T-cell (primary cell): ENCODE data around the gene ALDH5A1. TPM values are rescaled to one million over a fixed set of nuclear protein-coding genes. Genes with fewer than 3 reads are reported as not detected.
"Not testable (repeated sequence)": the region's sequence is repeated elsewhere in the genome, so short reads cannot be mapped to it uniquely, and the experiment has no call there.

Source experiments
- ATAC-seq, 4 experiments: fragments of 200-7000 bp in 3 of 4; fragments of 150-1000 bp in 1 of 4; cut with Tn5 transposase; replicated peaks in 1 of 4; 1 replicate in 3 of 4; 2 replicates in 1 of 4; pipeline ENCODE4 v1.10.0; 2021; ENCODE audit warnings: moderate library complexity in 3 of 4, mild to moderate bottlenecking in 2 of 4, moderate number of reproducible peaks in 1 of 4
- CTCF ChIA-PET, 2 donors: fragments of 300-600 bp; sonication (Branson Sonifier 250); formaldehyde crosslinking; loops; one replicate each; lab custom pipeline; 2022; ENCODE audit warnings: antibody characterized with exemption in 2 of 2; lab: Charles Lee
- POLR2A ChIA-PET, 2 donors: fragments of 300-600 bp; sonication (Branson Sonifier 250); formaldehyde crosslinking; loops; one replicate each; lab custom pipeline; 2022; ENCODE audit warnings: antibody characterized with exemption in 2 of 2; lab: Charles Lee
- DNase-seq, 35 experiments: peaks; one replicate each; pipeline versions ENCODE4 v3.0.0 to v3.0.0-alpha.2; 2013 to 2023
- H3K27ac ChIP-seq: one replicate; pipeline ENCODE4 v1.5.1; 2013; ENCODE audit warnings: low read length
- H3K27me3 ChIP-seq, 2 experiments: replicated peaks in 1 of 2; 1 replicate in 1 of 2; 2 replicates in 1 of 2; pipeline versions ENCODE4 v1.6.1 to v1.7.0; 2013; ENCODE audit warnings: low read length in 1 of 2, mixed read lengths in 1 of 2; ENCODE audit not compliant: control insufficient read depth in 2 of 2, insufficient read depth in 2 of 2; ENCODE audit errors: extremely low read depth in 1 of 2
- H3K36me3 ChIP-seq, 2 donors: 1 replicate in 1 of 2; 2 replicates in 1 of 2; pipeline versions ENCODE4 v1.6.1 to v1.7.0; 2013; ENCODE audit warnings: low read length in 1 of 2; ENCODE audit not compliant: control insufficient read depth in 2 of 2, insufficient read depth in 1 of 2; ENCODE audit errors: extremely low read depth in 1 of 2
- H3K4me1 ChIP-seq, 2 experiments: 1 replicate in 1 of 2; 2 replicates in 1 of 2; pipeline versions ENCODE4 v1.6.1 to v1.7.0; 2013; ENCODE audit warnings: low read length in 2 of 2, mixed read lengths in 1 of 2; ENCODE audit not compliant: insufficient read depth in 2 of 2, control insufficient read depth in 1 of 2; ENCODE audit errors: extremely low read depth in 1 of 2
- H3K4me3 ChIP-seq, 2 donors: 1 replicate in 1 of 2; 2 replicates in 1 of 2; pipeline versions ENCODE4 v1.5.1 to v1.7.0; 2013; ENCODE audit warnings: mild to moderate bottlenecking in 2 of 2, low read length in 1 of 2, moderate library complexity in 1 of 2; ENCODE audit not compliant: control insufficient read depth in 1 of 2; ENCODE audit errors: extremely low read depth in 1 of 2
- H3K9me3 ChIP-seq: 2 replicates; pipeline ENCODE4 v1.7.0; 2013
- H3K27ac Mint-ChIP-seq, 2 donors: one replicate each; pipeline ENCODE4 v1.8.0; 2020 to 2021; ENCODE audit warnings: mild to moderate bottlenecking in 2 of 2, mixed read lengths in 2 of 2
- H3K27me3 Mint-ChIP-seq, 2 donors: one replicate each; pipeline ENCODE4 v1.8.0; 2021 to 2022; ENCODE audit warnings: mixed read lengths in 2 of 2
- H3K36me3 Mint-ChIP-seq: one replicate; pipeline ENCODE4 v1.8.0; 2021; ENCODE audit warnings: mixed read lengths
- H3K4me1 Mint-ChIP-seq, 3 donors: one replicate each; pipeline ENCODE4 v1.8.0; 2020 to 2022; ENCODE audit warnings: mixed read lengths in 3 of 3, mild to moderate bottlenecking in 1 of 3
- H3K4me3 Mint-ChIP-seq, 3 donors: one replicate each; pipeline ENCODE4 v1.8.0; 2020 to 2022; ENCODE audit warnings: mild to moderate bottlenecking in 3 of 3, mixed read lengths in 3 of 3, moderate library complexity in 3 of 3
- H3K9me3 Mint-ChIP-seq, 3 donors: one replicate each; pipeline ENCODE4 v1.8.0; 2020 to 2022; ENCODE audit warnings: mixed read lengths in 3 of 3
- WGBS: methylation state at CpG from one replicate; pipeline ENCODE4 v1.1.5; 2013; ENCODE audit warnings: missing lambda C conversion rate; ENCODE audit not compliant: insufficient coverage; 5-methylcytosine and 5-hydroxymethylcytosine counted together
- total RNA-seq, 35 experiments: library from RNA in 6 of 35; stranded (reverse) in 6 of 35; fragments of 120-200 nt in 1 of 35; gene quantifications; one replicate each; pipeline versions ENCODE4 v1.2.1 to v1.2.4 and lab custom pipeline; 2013 to 2026

The ALDH5A1 gene
- total RNA-seq, 5 donors from 2014 or later (not counting 1 experiment from before 2014, with no cell fraction given): 4.8 to 15.2 (median 11.7) TPM

DNA sequence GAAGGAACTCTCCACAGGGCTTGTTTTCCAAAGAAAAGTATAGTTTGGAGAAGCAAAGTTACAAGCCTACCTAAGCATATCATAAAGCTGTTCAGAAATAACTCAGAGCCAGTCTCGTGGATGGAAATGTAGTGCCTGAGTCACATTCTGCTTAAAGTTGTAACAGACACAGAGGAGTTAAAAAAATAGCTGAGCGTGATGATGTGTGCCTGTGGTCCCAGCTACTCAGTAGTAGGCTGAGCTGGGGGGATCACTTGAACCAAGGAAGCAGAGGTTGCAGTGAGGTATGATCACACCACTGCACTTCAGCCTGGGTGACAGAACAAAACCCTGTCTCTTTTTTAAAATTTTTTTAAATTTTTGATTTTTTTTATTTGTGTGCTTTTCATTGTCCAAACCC is 6.6 kb downstream of the ALDH5A1 start:
- ChIA-PET POLR2A (no interaction called here), CTCF (no interaction called here)
- Histone ChIP-seq H3K36me3 (peaks cover 4 to 30% of the 10 kb centered on the region in 2 donors), H3K4me3 (no peak overlapping the region), H3K27ac (no peak overlapping the region), H3K27me3 (no peaks in the 10 kb centered on the region), H3K4me1 (no peaks in the 10 kb centered on the region), H3K9me3 (no peaks in the 10 kb centered on the region)
- peaks cover 6 to 25% (median 12%) of the 10 kb centered on the region in 3 donors for H3K4me1 Mint-ChIP-seq
- no peaks in the 10 kb centered on the region for H3K27me3 Mint-ChIP-seq
- DNase-seq: no peak
- H3K36me3 Mint-ChIP-seq: peaks cover 46% of the 10 kb centered on the region
- H3K27ac Mint-ChIP-seq: no peak overlapping the region
- WGBS: 55% methylated on average over 1 of the region's 2 CpGs
- H3K9me3 Mint-ChIP-seq: peaks cover 0 to 9% (median 2%) of the 10 kb centered on the region in 3 donors
- no peak overlapping the region for H3K4me3 Mint-ChIP-seq
- no peak for ATAC-seq

DNA sequence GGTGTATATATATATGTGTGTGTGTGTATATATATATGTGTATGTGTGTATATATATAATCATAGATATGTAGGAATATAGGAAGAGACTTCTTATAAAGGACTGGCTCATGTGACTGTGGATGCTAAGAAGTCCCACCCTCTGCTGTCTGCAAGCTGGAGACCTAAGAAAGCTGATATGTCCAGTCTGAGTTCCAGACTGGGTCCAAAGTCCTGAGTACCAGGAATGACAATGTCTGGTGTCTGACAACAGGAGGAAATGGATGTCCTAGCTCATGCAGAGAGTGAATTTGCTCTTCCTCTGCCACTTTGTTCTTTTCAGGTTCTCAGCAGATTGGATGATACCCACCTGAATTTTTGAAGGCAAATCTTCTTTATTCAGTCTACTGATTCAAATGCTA is 7.1 kb downstream of the ALDH5A1 start:
- ATAC-seq: no peak
- Histone ChIP-seq H3K27ac (no peak overlapping the region), H3K4me1 (no peaks in the 10 kb centered on the region), H3K36me3 (peaks cover 4 to 30% of the 10 kb centered on the region in 2 donors), H3K4me3 (no peak overlapping the region), H3K9me3 (no peaks in the 10 kb centered on the region), H3K27me3 (no peaks in the 10 kb centered on the region)
- no peak overlapping the region for H3K27ac Mint-ChIP-seq
- peaks cover 0 to 4% (median 2%) of the 10 kb centered on the region in 3 donors for H3K9me3 Mint-ChIP-seq
- CTCF ChIA-PET: no interaction called here
- no peak for DNase-seq
- no peak overlapping the region for H3K4me3 Mint-ChIP-seq
- no peaks in the 10 kb centered on the region for H3K27me3 Mint-ChIP-seq
- H3K4me1 Mint-ChIP-seq: peaks cover 4 to 24% (median 12%) of the 10 kb centered on the region in 3 donors
- peaks cover 44% of the 10 kb centered on the region for H3K36me3 Mint-ChIP-seq
- POLR2A ChIA-PET: no interaction called here

DNA sequence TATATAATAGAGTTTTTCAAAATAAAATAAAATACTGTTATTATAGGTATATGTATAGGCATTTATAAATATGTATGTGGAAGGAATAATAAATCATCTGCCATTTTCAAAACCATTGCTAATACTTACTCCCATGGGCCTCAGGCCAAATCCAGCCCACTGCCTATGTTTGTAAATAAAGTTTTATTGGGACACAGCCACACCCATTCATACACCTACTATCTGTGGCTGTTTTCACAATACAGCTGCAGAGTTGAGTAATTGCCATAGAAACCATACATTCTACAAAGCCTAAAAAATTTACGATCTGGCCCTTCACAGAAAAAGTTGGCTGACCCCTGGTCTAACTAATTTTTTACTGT is 9.5 kb downstream of the ALDH5A1 start:
- no peak overlapping the region for H3K4me3 ChIP-seq
- H3K4me1 Mint-ChIP-seq: peaks cover 4 to 17% (median 15%) of the 10 kb centered on the region in 3 donors
- no peaks in the 10 kb centered on the region for H3K9me3 Mint-ChIP-seq
- H3K27me3 Mint-ChIP-seq: no peaks in the 10 kb centered on the region
- POLR2A ChIA-PET: no interaction called here
- peaks cover 54% of the 10 kb centered on the region for H3K36me3 Mint-ChIP-seq
- 100% methylated on average over 1 of the region's 1 CpG for WGBS
- no peak overlapping the region for H3K27ac Mint-ChIP-seq
- H3K36me3 ChIP-seq: peaks cover 4 to 30% of the 10 kb centered on the region in 2 donors
- H3K4me3 Mint-ChIP-seq: no peak overlapping the region
- ATAC-seq (no peak), DNase-seq (no peak)
- no peaks in the 10 kb centered on the region for H3K9me3 ChIP-seq
- H3K27me3 ChIP-seq: no peaks in the 10 kb centered on the region
- CTCF ChIA-PET: no interaction called here
- no peaks in the 10 kb centered on the region for H3K4me1 ChIP-seq
- no peak overlapping the region for H3K27ac ChIP-seq

DNA sequence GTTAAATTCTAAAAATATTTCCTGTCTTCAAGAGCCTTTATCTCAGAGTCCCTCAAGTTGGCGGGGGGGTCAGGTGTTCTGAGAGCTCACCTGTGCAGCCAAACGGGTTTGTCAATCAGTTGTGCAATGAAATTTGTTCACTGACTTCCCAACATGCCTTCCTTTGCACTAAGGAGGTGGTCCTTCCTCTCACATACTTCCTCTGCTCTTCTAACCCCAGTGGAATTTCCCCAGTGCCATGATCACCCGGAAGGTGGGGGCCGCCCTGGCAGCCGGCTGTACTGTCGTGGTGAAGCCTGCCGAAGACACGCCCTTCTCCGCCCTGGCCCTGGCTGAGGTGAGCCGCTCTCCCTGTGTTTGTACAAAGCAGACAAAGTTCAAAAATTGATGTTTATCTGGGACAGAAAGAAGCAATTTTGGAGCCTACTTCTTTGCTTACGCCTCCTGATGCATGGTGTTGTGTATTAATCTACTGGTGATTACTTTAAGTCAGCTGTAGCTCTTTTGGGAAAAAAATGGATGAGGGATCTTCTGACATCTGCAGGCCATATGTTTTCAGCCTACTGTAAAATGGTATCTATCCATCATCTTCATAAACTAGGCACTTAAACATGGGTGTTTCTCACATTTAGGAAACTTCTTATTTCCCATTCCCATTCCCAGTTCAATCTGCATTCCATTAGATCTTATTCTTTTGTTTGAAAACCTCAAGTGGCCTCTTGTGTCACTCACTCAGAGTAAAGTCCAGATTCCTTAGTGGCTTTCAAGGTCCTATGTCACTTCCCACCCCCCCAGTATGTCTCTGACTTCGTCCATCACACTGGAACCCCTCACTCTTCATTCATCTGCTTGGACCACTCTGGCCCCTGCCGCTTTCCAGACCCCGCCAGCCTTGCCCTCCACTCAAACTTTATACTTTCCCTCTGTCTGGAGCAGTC is 10.1 kb downstream of the ALDH5A1 start:
- Mint-ChIP-seq H3K9me3 (no peaks in the 10 kb centered on the region), H3K4me1 (peaks cover 9 to 20% (median 16%) of the 10 kb centered on the region in 3 donors), H3K36me3 (peaks cover 61% of the 10 kb centered on the region), H3K27me3 (no peaks in the 10 kb centered on the region), H3K4me3 (no peak overlapping the region), H3K27ac (no peak overlapping the region)
- Histone ChIP-seq H3K4me3 (no peak overlapping the region), H3K9me3 (no peaks in the 10 kb centered on the region), H3K27ac (no peak overlapping the region), H3K4me1 (no peaks in the 10 kb centered on the region), H3K27me3 (no peaks in the 10 kb centered on the region), H3K36me3 (peaks cover 4 to 30% of the 10 kb centered on the region in 2 donors)
- 88% methylated on average over 13 of the region's 14 CpGs for WGBS
- no peak for DNase-seq
- CTCF ChIA-PET: interaction anchor here in 1 of 2 donors (0.6 kb wide), 1 partner anchor 21 kb away, joined by 3 read pairs; no protein-coding TSS in a partner anchor
- ATAC-seq: no peak
- POLR2A ChIA-PET: no interaction called here

DNA sequence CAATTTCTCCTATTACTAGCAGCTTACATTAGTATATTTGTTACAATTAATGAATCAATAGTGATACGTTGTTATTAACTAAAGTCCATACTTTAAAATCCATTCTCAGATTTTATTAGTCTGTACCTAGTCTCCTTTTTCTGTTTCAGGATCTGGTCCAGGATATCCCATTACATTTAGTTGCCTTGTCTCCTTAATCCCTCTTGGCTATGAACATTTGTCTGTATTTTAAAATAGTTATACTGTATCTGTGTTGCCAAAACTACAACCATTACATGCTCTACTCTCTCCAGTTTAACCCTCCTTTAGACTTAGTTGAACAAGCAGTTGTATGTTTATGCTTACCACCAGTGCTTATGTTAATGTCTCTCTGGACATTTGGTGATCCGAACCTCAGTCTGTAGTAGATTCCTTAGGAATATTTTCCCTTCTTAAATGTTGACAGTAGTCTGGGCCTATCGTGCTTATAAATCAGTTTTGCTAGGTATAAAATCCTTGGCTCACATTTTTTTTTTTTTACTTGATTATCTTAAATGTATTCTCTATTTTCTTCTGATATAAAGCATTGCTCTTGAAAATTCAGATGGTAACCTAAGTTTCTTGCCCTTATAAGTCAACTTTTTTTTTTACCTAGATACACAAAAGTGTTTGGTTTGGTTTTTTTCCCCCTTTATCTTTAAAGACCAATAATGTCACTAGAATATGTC is 12.2 kb downstream of the ALDH5A1 start:
- H3K4me3 Mint-ChIP-seq: no peak overlapping the region
- ATAC-seq (no peak), DNase-seq (no peak)
- Histone ChIP-seq H3K4me3 (no peak overlapping the region), H3K9me3 (no peaks in the 10 kb centered on the region), H3K27me3 (no peaks in the 10 kb centered on the region), H3K4me1 (no peaks in the 10 kb centered on the region), H3K27ac (no peak overlapping the region), H3K36me3 (peaks cover 4 to 30% of the 10 kb centered on the region in 2 donors)
- H3K36me3 Mint-ChIP-seq: peaks cover 76% of the 10 kb centered on the region
- H3K27me3 Mint-ChIP-seq: no peaks in the 10 kb centered on the region
- ChIA-PET POLR2A (no interaction called here), CTCF (no interaction called here)
- no peaks in the 10 kb centered on the region for H3K9me3 Mint-ChIP-seq
- peaks cover 9 to 15% (median 11%) of the 10 kb centered on the region in 3 donors for H3K4me1 Mint-ChIP-seq
- no CpG with 5 or more reads among the region's 3 CpGs for WGBS
- no peak overlapping the region for H3K27ac Mint-ChIP-seq

DNA sequence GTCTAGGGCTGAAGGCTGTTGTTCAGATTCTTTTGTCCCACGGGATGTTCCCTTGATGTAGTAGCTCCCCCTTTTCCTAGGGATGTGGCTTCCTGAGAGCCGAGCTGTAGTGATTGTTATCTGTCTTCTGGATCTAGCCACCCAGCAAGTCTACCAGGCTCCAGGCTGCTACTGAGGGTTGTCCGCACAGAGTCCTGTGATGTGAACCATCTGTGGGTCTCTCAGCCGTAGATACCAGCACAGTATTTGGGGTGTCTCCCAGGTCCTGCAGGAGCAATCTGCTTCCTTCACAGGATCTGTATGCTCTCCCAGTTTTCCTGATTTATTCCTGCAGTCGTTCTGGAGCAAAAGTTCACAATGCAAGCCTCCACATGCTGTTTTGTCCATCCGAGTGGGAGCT is 17.2 kb downstream of the ALDH5A1 start:
- not testable (repeated sequence) for H3K4me3 Mint-ChIP-seq, H3K9me3 ChIP-seq, H3K9me3 Mint-ChIP-seq, H3K27me3 Mint-ChIP-seq, H3K4me1 ChIP-seq, H3K27ac ChIP-seq, H3K27me3 ChIP-seq, H3K4me3 ChIP-seq, ATAC-seq, DNase-seq, H3K27ac Mint-ChIP-seq
- H3K36me3 ChIP-seq: peaks cover 3 to 14% of the 10 kb centered on the region in 2 donors
- H3K36me3 Mint-ChIP-seq: peaks cover 60% of the 10 kb centered on the region
- ChIA-PET CTCF (interaction anchor here (0.6 to 0.7 kb wide), 3 partner anchors 9 to 359 kb away, joined by 4 to 6 read pairs (median 5); no protein-coding TSS in a partner anchor), POLR2A (interaction anchor here in 1 of 2 donors (0.6 kb wide), 1 partner anchor 160 kb away, joined by 3 read pairs; no protein-coding TSS in a partner anchor)
- WGBS: 89% methylated on average over 2 of the region's 6 CpGs
- peaks cover 9 to 15% (median 11%) of the 10 kb centered on the region in 3 donors for H3K4me1 Mint-ChIP-seq
